LNCaP clone FGC (cell line): ENCODE data around the gene GNB4.

Experiments
- DNase-seq: peaks from one replicate; pipeline ENCODE4 v3.0.0-alpha.2; 2011; ENCODE audit warnings: low read depth
- H3K4me3 ChIP-seq: 2 replicates; pipeline ENCODE4 v1.5.1; 2011; ENCODE audit warnings: mild to moderate bottlenecking, low read depth, low read length, control low read depth
- TF ChIP-seq, protein P1 (sequence below): IDR thresholded peaks from 2 replicates; pipeline ENCODE4 v1.5.1; 2012; ENCODE audit warnings: mild to moderate bottlenecking; ENCODE audit not compliant: control insufficient read depth, insufficient read depth; ENCODE audit errors: extremely low read depth

GNB4 gene

DNA sequence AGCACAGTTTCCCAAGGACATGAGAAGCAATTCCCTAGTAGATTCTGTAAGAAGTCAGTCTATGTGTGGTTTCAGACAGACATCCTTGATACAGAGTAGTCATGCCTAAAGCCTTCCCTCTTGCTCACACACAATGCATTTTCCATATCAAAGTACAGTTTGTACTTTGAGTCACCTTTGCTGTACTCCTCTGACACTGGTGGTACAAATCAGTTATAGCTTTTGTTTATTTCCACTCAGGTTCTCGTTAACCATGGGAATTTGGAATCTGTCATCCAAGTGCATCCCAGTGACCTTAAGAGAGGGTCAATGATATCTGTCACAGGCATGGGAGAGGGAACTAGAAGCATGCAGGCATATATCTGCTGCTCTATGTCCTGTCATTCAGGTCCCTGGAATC lies 3.6 kb upstream of the GNB4 start:
- no peak overlapping the region for H3K4me3 ChIP-seq
- TF ChIP-seq, protein P1, sequence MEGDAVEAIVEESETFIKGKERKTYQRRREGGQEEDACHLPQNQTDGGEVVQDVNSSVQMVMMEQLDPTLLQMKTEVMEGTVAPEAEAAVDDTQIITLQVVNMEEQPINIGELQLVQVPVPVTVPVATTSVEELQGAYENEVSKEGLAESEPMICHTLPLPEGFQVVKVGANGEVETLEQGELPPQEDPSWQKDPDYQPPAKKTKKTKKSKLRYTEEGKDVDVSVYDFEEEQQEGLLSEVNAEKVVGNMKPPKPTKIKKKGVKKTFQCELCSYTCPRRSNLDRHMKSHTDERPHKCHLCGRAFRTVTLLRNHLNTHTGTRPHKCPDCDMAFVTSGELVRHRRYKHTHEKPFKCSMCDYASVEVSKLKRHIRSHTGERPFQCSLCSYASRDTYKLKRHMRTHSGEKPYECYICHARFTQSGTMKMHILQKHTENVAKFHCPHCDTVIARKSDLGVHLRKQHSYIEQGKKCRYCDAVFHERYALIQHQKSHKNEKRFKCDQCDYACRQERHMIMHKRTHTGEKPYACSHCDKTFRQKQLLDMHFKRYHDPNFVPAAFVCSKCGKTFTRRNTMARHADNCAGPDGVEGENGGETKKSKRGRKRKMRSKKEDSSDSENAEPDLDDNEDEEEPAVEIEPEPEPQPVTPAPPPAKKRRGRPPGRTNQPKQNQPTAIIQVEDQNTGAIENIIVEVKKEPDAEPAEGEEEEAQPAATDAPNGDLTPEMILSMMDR: no peak
- no peak for DNase-seq

DNA sequence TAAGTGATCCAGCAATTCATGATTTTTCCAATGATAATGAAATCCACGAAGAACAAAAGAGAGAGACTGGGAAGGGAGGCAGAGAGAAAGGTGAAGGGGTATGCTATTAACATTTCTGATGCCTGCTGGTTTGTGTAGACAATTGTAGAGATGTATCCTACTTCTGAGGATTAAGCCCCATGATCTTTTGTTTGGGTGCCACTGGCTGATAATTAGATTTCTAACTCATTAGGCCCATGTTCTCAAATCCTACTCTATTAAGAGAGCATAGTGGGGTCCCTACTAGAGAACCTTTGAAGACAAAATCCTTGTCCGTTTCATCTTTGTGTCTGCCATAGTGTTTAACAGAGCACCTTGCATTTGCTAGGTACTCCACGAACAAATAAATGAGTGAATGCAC lies 2.7 kb upstream of the GNB4 start:
- DNase-seq: no peak
- TF ChIP-seq, protein P1: no peak
- H3K4me3 ChIP-seq: no peak overlapping the region

DNA sequence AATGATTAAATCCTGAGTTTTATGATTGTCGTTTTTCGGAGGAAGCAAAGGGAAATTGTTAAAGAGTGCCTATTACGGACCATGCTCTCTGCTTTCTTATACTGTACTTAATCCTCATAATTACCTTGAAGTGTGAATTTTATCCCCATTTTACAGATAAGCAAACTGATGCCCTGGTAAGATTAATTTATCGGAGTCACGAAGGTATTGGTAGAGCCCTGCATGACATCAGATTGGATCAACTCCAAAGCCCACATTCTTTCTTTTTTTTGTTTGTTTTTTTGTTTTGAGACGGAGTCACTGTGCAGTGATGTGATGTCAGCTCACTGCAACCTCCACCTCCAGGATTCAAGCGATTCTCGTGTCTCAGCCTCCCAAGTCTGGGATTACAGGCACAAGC lies 1.6 kb upstream of the GNB4 start:
- no peak overlapping the region for H3K4me3 ChIP-seq
- no peak for DNase-seq
- TF ChIP-seq, protein P1: no peak

DNA sequence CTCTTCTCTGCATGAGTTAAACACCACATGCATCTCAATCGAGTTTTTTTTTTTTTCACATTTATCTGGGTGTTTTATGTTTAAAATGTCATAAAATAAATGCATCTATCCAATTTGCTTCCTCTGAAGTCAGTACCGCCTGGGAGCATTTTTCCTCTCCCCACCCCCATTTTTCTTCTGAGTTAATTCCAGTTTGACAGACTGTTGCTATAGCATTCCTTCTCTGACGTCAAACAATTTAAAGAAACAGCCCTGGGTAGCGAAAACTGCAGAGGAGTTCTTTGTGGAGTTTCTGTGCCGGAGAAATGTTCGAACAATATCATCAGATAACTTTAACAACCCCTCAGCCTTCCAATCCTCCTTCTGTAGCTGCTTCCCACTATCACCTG lies 900 bp upstream of the GNB4 start:
- no peak overlapping the region for H3K4me3 ChIP-seq
- DNase-seq: no peak
- TF ChIP-seq, protein P1: no peak

DNA sequence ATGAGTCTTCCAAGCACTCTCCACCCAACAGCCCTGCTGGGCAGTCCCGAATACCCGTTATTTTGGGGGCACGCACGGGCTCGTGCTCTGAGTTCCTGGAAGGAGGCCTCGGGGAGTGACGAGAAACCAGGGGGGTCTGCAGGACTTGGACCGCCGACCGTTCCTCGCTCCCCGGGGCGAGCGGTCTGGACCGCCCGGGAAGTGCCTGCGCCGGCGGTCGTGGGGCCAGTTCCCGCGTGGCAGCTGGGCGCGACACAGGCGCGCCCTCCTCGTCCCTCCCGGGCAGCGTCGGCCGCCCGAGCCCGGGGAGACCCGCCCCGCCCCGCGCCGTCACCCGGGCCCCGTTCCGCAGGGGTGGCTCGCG lies 387 bp downstream of the GNB4 start:
- DNase-seq: no peak
- H3K4me3 ChIP-seq: peak overlapping the region; percentile 58
- TF ChIP-seq, protein P1: no peak

DNA sequence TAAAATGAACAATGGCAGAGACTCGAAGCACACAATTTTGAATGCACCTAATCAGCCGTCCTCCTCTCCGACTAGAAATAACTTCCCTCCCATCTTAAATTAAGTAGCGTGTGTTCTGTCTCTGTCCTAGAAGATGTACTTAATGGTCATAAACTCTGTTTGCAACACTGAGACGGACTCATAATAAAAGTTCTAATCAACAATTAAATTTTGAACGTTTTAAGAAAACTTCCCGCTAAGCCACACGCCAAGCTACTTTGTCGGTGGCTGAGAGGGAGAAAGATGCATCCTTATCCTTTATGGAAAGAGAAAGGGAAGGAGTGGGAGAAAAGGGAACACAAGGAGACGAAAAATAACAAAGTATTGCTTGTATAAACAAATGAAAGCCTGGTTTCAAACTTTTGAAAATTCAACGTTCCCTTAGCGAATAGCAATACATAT lies 989 bp downstream of the GNB4 start:
- peak overlapping the region; percentile 58 for H3K4me3 ChIP-seq
- TF ChIP-seq, protein P1: no peak
- no peak for DNase-seq

DNA sequence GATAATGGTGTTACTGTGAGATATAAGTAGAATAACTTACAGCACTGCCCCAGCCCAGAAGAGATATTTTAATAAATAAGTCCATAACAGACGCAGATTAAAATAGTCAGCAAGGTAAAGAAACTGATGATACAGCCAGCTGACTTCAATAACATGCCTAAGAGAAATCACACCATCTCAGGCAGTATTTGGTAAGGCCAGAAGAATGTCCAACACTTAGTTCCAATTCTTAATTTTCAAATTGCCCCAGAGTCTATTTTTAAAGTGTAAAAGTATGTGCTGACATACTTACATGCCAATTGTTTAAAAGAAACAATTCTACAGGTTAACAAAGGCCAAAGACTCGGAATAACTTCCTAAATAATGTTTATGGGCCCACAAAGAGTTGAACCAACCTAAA lies 1.6 kb downstream of the GNB4 start:
- peak overlapping the region; percentile 58; the same call in 1 of the 2 replicates for H3K4me3 ChIP-seq
- TF ChIP-seq, protein P1: no peak
- no peak for DNase-seq
